ENCODE measurements around the gene GOSR1. TPM values are rescaled to one million over a fixed set of nuclear protein-coding genes. Genes with fewer than 3 reads are reported as not detected.
"Not testable (repeated sequence)": the region's sequence is repeated elsewhere in the genome, so short reads cannot be mapped to it uniquely, and the experiment has no call there.

Gene GOSR1
- total RNA-seq, 2 donors from 2014 or later = 39.5 to 48.9 TPM

- H3K27ac ChIP-seq = no peak overlapping the region
- H3K9me3 ChIP-seq = no peaks in the 10 kb centered on the region
- TF ChIP-seq POLR2A (IDR thresholded peaks at IDR 0.05) = no peak
- TF ChIP-seq POLR2AphosphoS5 (IDR thresholded peaks at IDR 0.05) = no peak
- TF ChIP-seq CTCF (IDR thresholded peaks at IDR 0.05) = no peak
- DNase-seq (ENCODE audit: low spot score) = no peak
- H3K4me1 ChIP-seq (replicated peaks) = no peaks in the 10 kb centered on the region
- intact Hi-C loops (cut with DNase I) = no loop called here
- H3K4me3 ChIP-seq = no peak overlapping the region
- no peaks in the 10 kb centered on the region for H3K27me3 ChIP-seq (replicated peaks; ENCODE audit: insufficient read depth)
- no peaks in the 10 kb centered on the region for H3K36me3 ChIP-seq
- 56% methylated on average over 9 of the region's 9 CpGs for WGBS
These were observed 88.1 kb downstream of the GOSR1 start for GRCh38 chr17:30565073-30565935.

DNA sequence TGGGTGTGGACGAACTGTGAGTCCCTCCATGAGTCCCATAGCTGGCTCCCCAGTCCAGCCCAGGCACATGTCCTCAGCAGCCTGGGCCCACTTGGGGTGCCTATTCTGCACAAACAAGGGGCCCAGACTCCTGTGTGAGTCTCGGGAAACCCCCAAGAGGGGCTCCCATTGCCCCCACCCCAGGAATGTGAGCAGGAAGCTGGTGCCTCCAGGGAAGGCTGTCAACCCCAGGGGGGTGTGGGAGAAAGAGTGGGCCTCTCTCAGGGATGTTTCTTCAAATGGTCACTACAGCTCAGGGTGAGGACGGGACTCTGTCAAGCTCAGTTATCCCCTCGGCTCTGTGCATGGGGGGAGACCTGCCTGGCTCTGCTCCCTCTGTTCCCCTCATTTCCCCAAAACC is 88.9 kb downstream of the GOSR1 start:
- H3K27ac ChIP-seq; intact Hi-C loops (cut with DNase I); H3K4me1 ChIP-seq (replicated peaks); H3K4me3 ChIP-seq; H3K9me3 ChIP-seq; DNase-seq (ENCODE audit: low spot score); H3K27me3 ChIP-seq (replicated peaks; ENCODE audit: insufficient read depth); H3K36me3 ChIP-seq: not testable (repeated sequence)
- 76% methylated on average over 4 of the region's 4 CpGs for WGBS

- H3K36me3 ChIP-seq; H3K4me3 ChIP-seq; H3K9me3 ChIP-seq; H3K4me1 ChIP-seq (replicated peaks); intact Hi-C loops (cut with DNase I); H3K27me3 ChIP-seq (replicated peaks; ENCODE audit: insufficient read depth); DNase-seq (ENCODE audit: low spot score); H3K27ac ChIP-seq: not testable (repeated sequence)
- WGBS = 84% methylated on average over 10 of the region's 10 CpGs
These were observed 89.5 kb downstream of the GOSR1 start for GRCh38 chr17:30566516-30567225.

DNA sequence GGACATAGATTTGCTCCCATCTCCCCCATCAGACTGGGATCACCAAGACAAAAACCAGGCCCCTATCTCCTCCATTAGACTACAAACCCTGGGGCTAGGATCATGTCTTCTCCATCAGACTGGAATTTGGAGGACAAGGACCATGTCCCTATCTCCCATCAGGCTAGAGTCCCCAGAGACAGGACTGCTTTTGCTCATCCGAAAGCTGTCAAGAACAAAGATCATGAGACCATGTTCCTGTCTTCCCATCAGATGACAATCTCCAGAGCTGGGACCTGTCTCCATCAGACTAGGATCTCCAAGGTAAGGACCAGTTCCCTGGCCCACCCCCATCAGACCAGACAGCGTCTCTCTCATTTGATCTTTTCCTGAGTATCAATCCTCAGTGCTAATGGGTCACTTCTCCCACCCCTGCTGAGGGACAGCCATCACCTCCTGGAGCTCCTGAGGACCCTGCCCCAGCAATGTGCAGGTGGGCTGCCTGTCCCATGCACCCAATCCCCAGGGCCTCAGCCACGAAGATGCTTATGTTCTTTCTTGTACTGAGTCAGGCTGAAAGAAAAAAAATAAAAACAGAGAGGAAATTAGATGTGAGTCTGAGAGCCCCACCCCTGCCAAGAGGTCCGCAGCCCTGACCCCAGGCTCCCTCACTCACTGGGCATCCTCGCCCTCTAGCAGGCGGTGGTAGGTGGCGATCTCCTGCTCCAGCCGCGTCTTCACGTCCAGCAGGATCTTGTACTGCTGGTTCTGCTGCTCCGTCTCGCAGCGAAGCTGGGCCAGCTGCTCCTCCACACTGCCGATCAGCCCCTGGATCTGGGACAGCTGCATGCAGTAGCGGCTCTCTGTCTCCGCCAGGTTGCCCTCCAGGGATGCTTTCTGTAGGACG is 90.3 kb downstream of the GOSR1 start:
- intact Hi-C loops (cut with DNase I) = no loop called here
- Histone ChIP-seq H3K9me3 (no peaks in the 10 kb centered on the region), H3K4me3 (no peak overlapping the region), H3K27me3 (replicated peaks; ENCODE audit: insufficient read depth) (no peaks in the 10 kb centered on the region), H3K27ac (no peak overlapping the region), H3K36me3 (no peaks in the 10 kb centered on the region), H3K4me1 (replicated peaks) (no peaks in the 10 kb centered on the region)
- 89% methylated on average over 17 of the region's 17 CpGs for WGBS
- TF ChIP-seq POLR2A (IDR thresholded peaks at IDR 0.05) (no peak), POLR2AphosphoS5 (IDR thresholded peaks at IDR 0.05) (no peak), CTCF (IDR thresholded peaks at IDR 0.05) (no peak)
- no peak for DNase-seq (ENCODE audit: low spot score)

- Histone ChIP-seq H3K4me1 (replicated peaks) (no peaks in the 10 kb centered on the region), H3K4me3 (no peak overlapping the region), H3K36me3 (no peaks in the 10 kb centered on the region), H3K27ac (no peak overlapping the region), H3K27me3 (replicated peaks; ENCODE audit: insufficient read depth) (no peaks in the 10 kb centered on the region), H3K9me3 (no peaks in the 10 kb centered on the region)
- no peak for DNase-seq (ENCODE audit: low spot score)
- WGBS = 86% methylated on average over 8 of the region's 8 CpGs
- intact Hi-C loops (cut with DNase I) = no loop called here
- TF ChIP-seq CTCF (IDR thresholded peaks at IDR 0.05) = no peak
- TF ChIP-seq POLR2AphosphoS5 (IDR thresholded peaks at IDR 0.05) = no peak
- no peak for TF ChIP-seq POLR2A (IDR thresholded peaks at IDR 0.05)
These were observed 90.9 kb downstream of the GOSR1 start for GRCh38 chr17:30568117-30568430.

DNA sequence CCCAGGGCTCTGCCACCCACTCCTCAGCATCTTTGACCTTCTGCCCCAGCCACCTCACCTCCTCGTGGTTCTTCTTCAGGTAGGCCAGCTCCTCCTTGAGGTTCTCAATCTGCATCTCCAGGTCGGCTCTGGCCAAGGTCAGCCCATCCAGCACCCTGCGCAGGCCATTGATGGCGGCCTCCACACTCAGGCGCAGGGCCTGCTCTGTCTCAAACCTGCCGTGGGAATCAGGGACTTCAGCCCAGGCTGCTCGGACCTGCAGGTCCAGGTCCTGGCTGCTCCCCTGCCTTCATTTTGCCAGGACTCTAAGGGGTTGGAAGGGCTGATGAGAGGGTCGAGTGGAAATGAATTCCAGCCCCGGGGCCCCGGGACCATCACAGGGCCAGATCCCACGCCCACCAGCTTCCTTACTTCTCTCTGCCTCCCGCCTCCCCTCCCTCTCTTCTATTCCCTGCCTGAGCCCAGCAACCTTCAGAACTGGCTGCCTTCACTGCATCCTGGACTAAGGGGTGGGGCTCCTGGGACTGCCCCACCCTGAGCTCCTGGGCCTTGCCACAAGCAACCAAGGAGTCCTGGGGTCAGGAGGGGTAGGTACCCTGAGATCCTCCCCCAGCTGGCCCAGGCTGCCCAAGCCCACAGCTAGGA is 92.4 kb downstream of the GOSR1 start:
- H3K27ac ChIP-seq; H3K4me1 ChIP-seq (replicated peaks); H3K9me3 ChIP-seq; H3K27me3 ChIP-seq (replicated peaks; ENCODE audit: insufficient read depth); DNase-seq (ENCODE audit: low spot score); intact Hi-C loops (cut with DNase I); H3K4me3 ChIP-seq; H3K36me3 ChIP-seq: not testable (repeated sequence)
- WGBS = 85% methylated on average over 12 of the region's 12 CpGs

Measured in prostate gland (tissue), 2 donors.